Measurements from ENCODE around the gene TTC7B.

The TTC7B gene

GRCh38 chr14:90575781-90576180, 240.4 kb downstream of the TTC7B start:
- DNase-seq (ENCODE audit: low spot score) = no peak

- DNase-seq (ENCODE audit: low spot score) = no peak
Observed at GRCh38 chr14:90575336-90575735, 240.9 kb downstream of the TTC7B start.

GRCh38 chr14:90574188-90575131, 241.8 kb downstream of the TTC7B start:
- no peak for DNase-seq (ENCODE audit: low spot score)

- no peak for DNase-seq (ENCODE audit: low spot score)
Observed at GRCh38 chr14:90573385-90574105, 242.7 kb downstream of the TTC7B start.

- no peak for DNase-seq (ENCODE audit: low spot score)
Observed at GRCh38 chr14:90572441-90573150, 243.6 kb downstream of the TTC7B start.

- DNase-seq (ENCODE audit: low spot score) = no peak
Observed at GRCh38 chr14:90571149-90571947, 244.9 kb downstream of the TTC7B start.

- no peak for DNase-seq (ENCODE audit: low spot score)
Observed at GRCh38 chr14:90570461-90570860, 245.8 kb downstream of the TTC7B start.

GRCh38 chr14:90569606-90570387, 246.4 kb downstream of the TTC7B start:
- DNase-seq (ENCODE audit: low spot score) = no peak

- DNase-seq (ENCODE audit: low spot score) = no peak
Observed at GRCh38 chr14:90569201-90569600, 247.0 kb downstream of the TTC7B start.

- no peak for DNase-seq (ENCODE audit: low spot score)
Observed at GRCh38 chr14:90568405-90568804, 247.8 kb downstream of the TTC7B start.

- DNase-seq (ENCODE audit: low spot score) = no peak
Observed at GRCh38 chr14:90567991-90568390, 248.2 kb downstream of the TTC7B start.

- no peak for DNase-seq (ENCODE audit: low spot score)
Observed at GRCh38 chr14:90567191-90567590, 249.0 kb downstream of the TTC7B start.

GRCh38 chr14:90566481-90566880, 249.7 kb downstream of the TTC7B start:
- DNase-seq (ENCODE audit: low spot score) = no peak

- no peak for DNase-seq (ENCODE audit: low spot score)
Observed at GRCh38 chr14:90564496-90564895, 251.7 kb downstream of the TTC7B start.

GRCh38 chr14:90562652-90563051, 253.6 kb downstream of the TTC7B start:
- DNase-seq (ENCODE audit: low spot score) = no peak

GRCh38 chr14:90561920-90562319, 254.3 kb downstream of the TTC7B start:
- no peak for DNase-seq (ENCODE audit: low spot score)

GRCh38 chr14:90560991-90561390, 255.2 kb downstream of the TTC7B start:
- DNase-seq (ENCODE audit: low spot score) = no peak

- DNase-seq (ENCODE audit: low spot score) = no peak
Observed at GRCh38 chr14:90560558-90560957, 255.7 kb downstream of the TTC7B start.

GRCh38 chr14:90559811-90560492, 256.3 kb downstream of the TTC7B start:
- DNase-seq (ENCODE audit: low spot score) = no peak

- no peak for DNase-seq (ENCODE audit: low spot score)
Observed at GRCh38 chr14:90558983-90559590, 257.1 kb downstream of the TTC7B start.

Measured in GM03348 (cell line).